ENCODE results near the gene SRC. TPM values are rescaled to one million over a fixed set of nuclear protein-coding genes. Genes with fewer than 3 reads are reported as not detected.

The SRC gene
- total RNA-seq, 1 experiment from 2014 or later: 42.3 TPM

DNA sequence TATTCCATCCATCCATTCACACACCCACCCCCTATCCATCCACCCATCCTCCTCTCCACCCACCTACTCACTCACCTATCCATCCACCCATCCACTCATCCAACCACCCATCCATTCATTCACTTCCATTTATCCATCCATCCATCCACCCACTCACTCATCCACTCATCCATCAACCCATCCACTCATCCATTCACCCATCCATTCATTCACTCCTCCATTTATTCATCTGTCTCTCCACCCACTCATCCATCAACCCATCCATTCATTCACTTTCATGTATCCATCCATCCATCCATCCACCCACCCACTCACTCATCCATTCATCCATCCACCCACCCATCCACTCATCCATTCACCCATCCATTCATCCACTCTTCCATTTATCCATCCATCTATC lies 84.1 kb downstream of the SRC start:
- TF ChIP-seq ZNF274 (IDR thresholded peaks at IDR 0.05; ENCODE audit: low read depth, low read length) (no peak), JUND (IDR thresholded peaks at IDR 0.05) (no peak), POLR2A (IDR thresholded peaks at IDR 0.05; ENCODE audit: borderline replicate concordance, extremely low read depth, insufficient read depth, insufficient read length) (no peak), REST (IDR thresholded peaks at IDR 0.05; ENCODE audit: low read depth) (no peak), SP1 (IDR thresholded peaks at IDR 0.05; ENCODE audit: low read depth) (no peak), YY1 (IDR thresholded peaks at IDR 0.05; ENCODE audit: extremely low read depth, insufficient replicate concordance, low read depth, low read length) (no peak), CEBPB (IDR thresholded peaks at IDR 0.05; ENCODE audit: low read depth) (no peak), FOSL1 (IDR thresholded peaks at IDR 0.05; ENCODE audit: low read depth) (no peak), ATF3 (IDR thresholded peaks at IDR 0.05) (no peak), EZH2phosphoT487 (IDR thresholded peaks at IDR 0.05; ENCODE audit: borderline replicate concordance) (no peak), EGR1 (IDR thresholded peaks at IDR 0.05; ENCODE audit: low read depth) (no peak), RAD21 (IDR thresholded peaks at IDR 0.05; ENCODE audit: low read depth) (no peak), SIN3A (IDR thresholded peaks at IDR 0.05; ENCODE audit: low read depth) (no peak), SRF (IDR thresholded peaks at IDR 0.05; ENCODE audit: low read depth) (no peak), ELF1 (IDR thresholded peaks at IDR 0.05; ENCODE audit: borderline replicate concordance, low read depth) (no peak), ZFX (IDR thresholded peaks at IDR 0.05) (no peak), CBX3 (IDR thresholded peaks at IDR 0.05; ENCODE audit: low read depth) (no peak)
- TF ChIP-seq, protein P1, sequence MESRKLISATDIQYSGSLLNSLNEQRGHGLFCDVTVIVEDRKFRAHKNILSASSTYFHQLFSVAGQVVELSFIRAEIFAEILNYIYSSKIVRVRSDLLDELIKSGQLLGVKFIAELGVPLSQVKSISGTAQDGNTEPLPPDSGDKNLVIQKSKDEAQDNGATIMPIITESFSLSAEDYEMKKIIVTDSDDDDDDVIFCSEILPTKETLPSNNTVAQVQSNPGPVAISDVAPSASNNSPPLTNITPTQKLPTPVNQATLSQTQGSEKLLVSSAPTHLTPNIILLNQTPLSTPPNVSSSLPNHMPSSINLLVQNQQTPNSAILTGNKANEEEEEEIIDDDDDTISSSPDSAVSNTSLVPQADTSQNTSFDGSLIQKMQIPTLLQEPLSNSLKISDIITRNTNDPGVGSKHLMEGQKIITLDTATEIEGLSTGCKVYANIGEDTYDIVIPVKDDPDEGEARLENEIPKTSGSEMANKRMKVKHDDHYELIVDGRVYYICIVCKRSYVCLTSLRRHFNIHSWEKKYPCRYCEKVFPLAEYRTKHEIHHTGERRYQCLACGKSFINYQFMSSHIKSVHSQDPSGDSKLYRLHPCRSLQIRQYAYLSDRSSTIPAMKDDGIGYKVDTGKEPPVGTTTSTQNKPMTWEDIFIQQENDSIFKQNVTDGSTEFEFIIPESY (IDR thresholded peaks at IDR 0.05; ENCODE audit: extremely low read depth, insufficient replicate concordance, low read length): no peak
- TF ChIP-seq, protein P2, sequence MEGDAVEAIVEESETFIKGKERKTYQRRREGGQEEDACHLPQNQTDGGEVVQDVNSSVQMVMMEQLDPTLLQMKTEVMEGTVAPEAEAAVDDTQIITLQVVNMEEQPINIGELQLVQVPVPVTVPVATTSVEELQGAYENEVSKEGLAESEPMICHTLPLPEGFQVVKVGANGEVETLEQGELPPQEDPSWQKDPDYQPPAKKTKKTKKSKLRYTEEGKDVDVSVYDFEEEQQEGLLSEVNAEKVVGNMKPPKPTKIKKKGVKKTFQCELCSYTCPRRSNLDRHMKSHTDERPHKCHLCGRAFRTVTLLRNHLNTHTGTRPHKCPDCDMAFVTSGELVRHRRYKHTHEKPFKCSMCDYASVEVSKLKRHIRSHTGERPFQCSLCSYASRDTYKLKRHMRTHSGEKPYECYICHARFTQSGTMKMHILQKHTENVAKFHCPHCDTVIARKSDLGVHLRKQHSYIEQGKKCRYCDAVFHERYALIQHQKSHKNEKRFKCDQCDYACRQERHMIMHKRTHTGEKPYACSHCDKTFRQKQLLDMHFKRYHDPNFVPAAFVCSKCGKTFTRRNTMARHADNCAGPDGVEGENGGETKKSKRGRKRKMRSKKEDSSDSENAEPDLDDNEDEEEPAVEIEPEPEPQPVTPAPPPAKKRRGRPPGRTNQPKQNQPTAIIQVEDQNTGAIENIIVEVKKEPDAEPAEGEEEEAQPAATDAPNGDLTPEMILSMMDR (IDR thresholded peaks at IDR 0.05 in 2 of 3, conservative IDR thresholded peaks at IDR 0.05 in 1 of 3; ENCODE audit: borderline replicate concordance in 1 of 3, insufficient read depth in 1 of 3, low read depth in 2 of 3, low read length in 2 of 3): no peak
- TF ChIP-seq, protein P3, sequence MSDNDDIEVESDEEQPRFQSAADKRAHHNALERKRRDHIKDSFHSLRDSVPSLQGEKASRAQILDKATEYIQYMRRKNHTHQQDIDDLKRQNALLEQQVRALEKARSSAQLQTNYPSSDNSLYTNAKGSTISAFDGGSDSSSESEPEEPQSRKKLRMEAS (IDR thresholded peaks at IDR 0.05): no peak
- ChIA-PET POLR2A (no interaction called here), CTCF (no interaction called here), RAD21 (ENCODE audit: low non-redundant PET in 1 of 2, low total read pairs in 2 of 2, uncharacterized antibody in 2 of 2, unreplicated experiment in 2 of 2) (no interaction called here)
- intact Hi-C loops (cut with micrococcal nuclease): no loop called here
- no peak for DNase-seq (ENCODE audit: low read depth, low spot score)
- no peaks in the 10 kb centered on the region for H3K9me3 ChIP-seq (ENCODE audit: control insufficient read depth in 1 of 2, insufficient read depth in 1 of 2, low read depth in 1 of 2, low read length in 2 of 2)
- no peak overlapping the region for H3K27ac ChIP-seq (ENCODE audit: low read depth, low read length)
- ATAC-seq: no peak
- H3K4me2 ChIP-seq (ENCODE audit: low read length): no peak overlapping the region
- no peaks in the 10 kb centered on the region for H3K4me1 ChIP-seq (ENCODE audit: control insufficient read depth in 1 of 2, insufficient read depth in 2 of 2, low read length in 2 of 2)
- H2AFZ ChIP-seq (ENCODE audit: low read depth, low read length, poor library complexity, severe bottlenecking): no peak overlapping the region
- no TSS peak for BruUV-seq (replicated peaks)
- H3K27me3 ChIP-seq (ENCODE audit: insufficient read depth, low read length): peaks cover 88% of the 10 kb centered on the region
- no peaks in the 10 kb centered on the region for H3K9me2 ChIP-seq (ENCODE audit: insufficient read depth)
- no peak overlapping the region for H3K4me3 ChIP-seq (replicated peaks in 1 of 2; ENCODE audit: low read depth in 1 of 2, low read length in 2 of 2)
- no peaks in the 10 kb centered on the region for H3K36me3 ChIP-seq (ENCODE audit: control insufficient read depth in 1 of 2, insufficient read depth in 2 of 2, low read length in 2 of 2)
- no peak overlapping the region for H3K9ac ChIP-seq (ENCODE audit: low read length)
- H4K20me1 ChIP-seq (ENCODE audit: insufficient read depth): no peaks in the 10 kb centered on the region
- no peaks in the 10 kb centered on the region for H3K79me2 ChIP-seq (ENCODE audit: insufficient read depth, low read length)

Measured in HCT116 (cell line).